HG03571 (cell line): ENCODE data around the gene NOVA2.

Source experiments
- ATAC-seq: cut with Tn5 transposase; IDR thresholded peaks from one replicate; pipeline ENCODE4 v1.9.1; 2021; ENCODE audit not compliant: unreplicated experiment

The NOVA2 gene, protein sequence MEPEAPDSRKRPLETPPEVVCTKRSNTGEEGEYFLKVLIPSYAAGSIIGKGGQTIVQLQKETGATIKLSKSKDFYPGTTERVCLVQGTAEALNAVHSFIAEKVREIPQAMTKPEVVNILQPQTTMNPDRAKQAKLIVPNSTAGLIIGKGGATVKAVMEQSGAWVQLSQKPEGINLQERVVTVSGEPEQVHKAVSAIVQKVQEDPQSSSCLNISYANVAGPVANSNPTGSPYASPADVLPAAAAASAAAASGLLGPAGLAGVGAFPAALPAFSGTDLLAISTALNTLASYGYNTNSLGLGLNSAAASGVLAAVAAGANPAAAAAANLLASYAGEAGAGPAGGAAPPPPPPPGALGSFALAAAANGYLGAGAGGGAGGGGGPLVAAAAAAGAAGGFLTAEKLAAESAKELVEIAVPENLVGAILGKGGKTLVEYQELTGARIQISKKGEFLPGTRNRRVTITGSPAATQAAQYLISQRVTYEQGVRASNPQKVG

DNA sequence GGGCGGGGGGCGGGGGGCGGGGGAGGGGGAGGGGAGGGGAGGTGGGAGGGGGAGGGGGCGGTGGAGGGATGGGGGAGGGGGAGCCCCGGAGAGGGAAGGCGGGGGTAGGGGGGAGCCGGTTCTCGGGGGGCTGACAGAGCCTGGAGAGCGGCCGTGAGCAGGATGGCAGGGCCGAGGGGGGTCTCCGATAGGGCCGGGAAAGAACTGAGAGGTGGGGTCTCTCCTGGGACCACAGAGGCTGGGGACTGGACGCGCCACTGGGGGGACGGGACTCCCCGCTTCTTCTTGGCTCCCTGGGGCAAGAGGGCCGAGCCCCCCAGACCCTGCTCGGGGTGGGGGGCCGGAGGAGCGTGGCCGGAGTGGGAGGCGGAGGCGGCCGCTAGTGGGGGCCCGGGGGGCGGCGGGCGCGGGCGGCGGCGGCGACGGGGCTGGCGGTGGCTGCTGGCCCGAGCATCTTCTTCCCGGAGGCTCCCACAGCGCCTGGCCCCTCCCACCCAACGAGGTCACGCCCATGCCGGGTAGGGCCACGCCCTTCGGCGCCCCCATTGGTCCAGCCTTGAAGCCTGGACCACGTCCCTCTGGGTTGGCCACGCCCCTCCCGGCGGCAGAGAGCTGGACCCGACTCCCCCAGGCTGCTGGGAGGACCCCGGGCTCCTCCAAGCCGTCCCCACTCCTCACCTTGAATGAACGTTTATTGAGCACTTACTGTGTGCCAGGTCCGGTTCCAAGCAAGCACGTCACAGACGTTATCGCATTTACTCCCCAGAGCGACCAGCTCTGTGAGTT lies at the start of gene NOVA2:
NOVA2 (minus strand) TSS at position 313 of the 786 bp plus-strand sequence. CDS start 514 bp downstream, outside the sequence.
- no peak for ATAC-seq

DNA sequence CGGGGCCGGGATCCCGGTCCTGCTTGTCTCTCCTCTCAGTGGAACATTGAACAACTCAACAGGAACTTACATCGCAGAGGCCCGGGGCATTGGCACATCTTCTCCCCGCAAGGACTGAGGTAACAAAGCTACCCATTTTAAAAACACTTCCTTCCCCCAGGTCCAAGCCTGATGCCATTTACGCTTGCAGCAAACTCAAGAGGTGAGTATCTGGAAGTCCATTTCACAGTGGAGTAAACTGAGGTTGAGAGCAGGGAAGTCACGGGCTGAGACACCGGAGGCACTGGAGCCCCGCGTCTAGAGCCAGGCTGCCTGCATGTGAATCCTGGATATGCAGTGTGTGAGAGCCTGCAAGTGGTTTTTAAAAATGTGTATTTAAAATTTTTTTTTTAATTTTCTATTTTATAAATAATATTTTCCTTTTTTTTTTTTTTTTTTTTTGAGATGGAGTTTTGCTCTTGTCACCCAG lies 49.7 kb upstream of the NOVA2 start:
- no peak for ATAC-seq

DNA sequence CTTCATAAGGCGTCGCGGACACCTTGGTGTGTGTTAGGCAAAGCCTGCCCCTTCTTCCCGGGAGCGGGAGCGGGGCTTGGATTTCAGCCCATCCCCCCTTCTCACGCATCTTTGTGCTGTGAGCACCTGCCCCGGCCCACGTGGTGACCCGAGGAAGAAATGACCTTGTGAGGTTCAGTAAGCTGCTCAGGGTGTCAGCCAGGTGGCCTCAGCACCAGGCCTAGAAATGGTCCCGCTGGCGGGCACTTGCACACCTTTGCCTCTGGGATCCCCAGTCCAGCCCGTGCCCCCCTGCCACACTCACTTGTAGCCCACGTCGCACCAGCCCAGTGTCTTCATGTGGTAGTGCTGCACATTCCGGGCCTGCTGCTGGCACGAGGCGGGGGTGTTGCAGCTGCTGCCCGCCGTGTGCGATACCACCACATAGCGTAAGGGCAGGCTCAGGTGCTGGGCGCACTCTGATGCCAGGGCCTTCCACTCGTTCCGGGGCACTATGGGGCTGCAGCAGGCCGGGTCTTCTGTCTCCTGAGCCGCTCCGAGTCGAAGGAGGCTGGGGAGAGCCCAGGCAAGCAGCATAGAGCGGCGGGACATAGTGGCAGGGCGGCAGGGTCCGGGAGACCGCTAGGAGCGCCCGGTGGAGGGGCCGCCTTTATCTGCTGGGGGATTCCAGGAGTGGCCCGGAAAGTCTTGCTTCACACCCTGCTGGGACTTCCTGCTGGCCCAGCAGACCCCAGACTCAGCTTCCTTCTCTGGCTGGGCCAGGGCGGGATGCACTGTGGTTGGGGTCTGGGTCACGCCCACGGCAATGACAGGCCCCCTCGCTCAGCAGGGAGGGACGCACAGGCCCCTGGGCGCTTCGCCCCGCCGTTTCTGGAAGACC lies 49.0 kb upstream of the NOVA2 start, which contains the start of gene PGLYRP1:
PGLYRP1 (minus strand) TSS at position 623 of the 880 bp plus-strand sequence; CDS start at position 591, 32 bp downstream.
- ATAC-seq = no peak

DNA sequence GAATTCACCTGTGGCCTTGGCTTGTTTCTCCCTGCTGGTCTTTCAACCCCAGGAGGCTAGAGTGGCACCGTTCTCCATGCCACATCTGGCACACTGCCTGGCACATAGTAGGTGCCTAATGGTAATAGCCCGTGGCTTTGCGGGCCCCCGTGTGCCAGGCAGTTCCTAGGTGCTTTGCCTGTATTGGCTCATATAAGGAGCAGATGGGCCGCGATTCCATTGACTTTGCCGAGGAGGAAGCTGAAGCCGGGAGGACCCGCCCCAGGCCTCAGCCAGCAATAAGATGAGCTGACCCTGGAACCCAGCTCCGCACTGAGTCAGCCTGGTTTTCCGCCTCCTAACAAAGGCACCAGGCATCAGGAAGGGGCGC lies 48.4 kb upstream of the NOVA2 start:
- ATAC-seq = no peak

DNA sequence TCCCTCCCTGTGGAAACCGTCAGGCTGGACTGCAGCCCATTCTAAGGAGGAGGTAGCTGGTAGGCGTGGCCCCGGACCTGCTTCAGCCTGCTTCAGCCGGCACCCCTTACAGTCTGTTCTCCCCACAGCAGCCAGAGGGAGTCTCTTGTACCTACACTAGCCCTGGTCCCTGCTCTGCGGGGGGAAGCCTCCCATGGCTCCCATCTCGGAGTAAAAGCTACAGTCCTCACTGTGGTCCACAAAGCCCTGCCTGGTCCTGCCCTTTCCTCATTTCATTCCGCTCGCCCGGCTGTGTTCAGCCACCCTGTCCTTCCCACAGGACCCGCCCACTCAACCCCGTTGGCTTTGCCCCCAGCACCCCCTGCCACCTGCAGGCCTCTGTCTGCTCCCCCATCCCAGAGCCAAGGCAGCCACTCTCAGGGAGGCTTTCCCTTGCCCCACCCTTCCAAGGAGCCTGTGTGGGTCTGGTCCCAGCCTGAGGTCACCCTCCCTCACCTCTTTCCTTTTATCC lies 47.9 kb upstream of the NOVA2 start:
- no peak for ATAC-seq

DNA sequence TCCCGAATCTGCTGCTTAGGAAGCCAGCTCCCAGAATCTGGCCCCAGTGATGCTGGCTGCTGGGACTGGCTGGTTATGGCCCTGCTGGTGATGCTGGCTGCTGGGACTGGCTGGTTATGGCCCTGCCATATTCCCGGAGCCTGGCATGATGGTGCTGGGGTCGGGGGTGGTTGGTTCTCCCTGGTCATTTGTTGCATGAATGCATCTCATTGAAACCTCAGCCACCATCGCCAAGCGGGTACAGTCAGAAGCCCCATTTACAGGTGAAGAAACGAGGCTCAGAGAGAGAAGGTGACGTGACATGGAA lies 47.1 kb upstream of the NOVA2 start:
- no peak for ATAC-seq

DNA sequence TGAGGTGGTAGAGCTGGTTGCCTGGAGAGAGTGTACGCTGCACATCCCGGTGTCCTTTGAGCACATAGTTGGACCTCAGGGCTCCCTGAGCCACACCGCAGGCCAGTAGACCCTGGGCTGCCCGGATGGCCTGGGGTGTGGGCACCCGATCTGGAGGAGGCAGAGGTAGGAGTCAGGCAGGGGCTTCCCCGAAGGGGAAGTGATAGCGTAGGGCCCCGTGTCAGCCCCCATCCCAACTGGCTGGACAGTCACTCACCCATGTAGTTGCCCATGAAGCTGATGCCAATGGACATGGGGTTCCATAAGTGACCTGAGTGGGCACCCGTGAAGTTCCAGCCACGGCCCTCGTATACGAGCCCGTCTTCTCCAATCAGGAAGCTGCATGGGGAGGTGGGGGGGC lies 45.6 kb upstream of the NOVA2 start:
- ATAC-seq = no peak

DNA sequence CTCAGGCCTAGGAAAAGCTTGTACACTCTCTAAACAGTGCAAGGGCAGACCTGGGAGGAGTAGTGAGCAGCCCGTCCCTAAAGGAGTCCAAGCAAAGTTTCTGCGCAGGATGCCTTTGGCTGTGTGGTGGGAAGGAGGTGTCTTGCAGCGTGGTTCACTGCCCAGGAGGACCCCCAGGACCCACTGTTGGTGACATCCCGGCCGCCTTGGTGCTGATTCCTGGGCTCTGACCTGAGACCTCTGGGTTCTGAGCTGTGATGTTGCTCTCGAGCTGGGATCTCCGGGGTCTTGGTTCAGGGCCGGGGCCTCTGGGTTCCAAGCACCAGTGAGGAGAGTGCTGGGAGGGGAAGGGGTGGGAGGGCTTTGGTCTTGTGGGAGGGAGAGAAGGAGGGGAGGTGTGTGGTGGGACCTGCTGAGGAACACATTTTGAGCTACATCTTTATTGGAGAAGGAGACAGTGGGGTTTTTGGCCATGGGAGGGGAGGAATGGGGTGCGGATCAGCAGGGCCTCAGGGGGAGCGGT lies 45.1 kb upstream of the NOVA2 start:
- ATAC-seq = no peak

DNA sequence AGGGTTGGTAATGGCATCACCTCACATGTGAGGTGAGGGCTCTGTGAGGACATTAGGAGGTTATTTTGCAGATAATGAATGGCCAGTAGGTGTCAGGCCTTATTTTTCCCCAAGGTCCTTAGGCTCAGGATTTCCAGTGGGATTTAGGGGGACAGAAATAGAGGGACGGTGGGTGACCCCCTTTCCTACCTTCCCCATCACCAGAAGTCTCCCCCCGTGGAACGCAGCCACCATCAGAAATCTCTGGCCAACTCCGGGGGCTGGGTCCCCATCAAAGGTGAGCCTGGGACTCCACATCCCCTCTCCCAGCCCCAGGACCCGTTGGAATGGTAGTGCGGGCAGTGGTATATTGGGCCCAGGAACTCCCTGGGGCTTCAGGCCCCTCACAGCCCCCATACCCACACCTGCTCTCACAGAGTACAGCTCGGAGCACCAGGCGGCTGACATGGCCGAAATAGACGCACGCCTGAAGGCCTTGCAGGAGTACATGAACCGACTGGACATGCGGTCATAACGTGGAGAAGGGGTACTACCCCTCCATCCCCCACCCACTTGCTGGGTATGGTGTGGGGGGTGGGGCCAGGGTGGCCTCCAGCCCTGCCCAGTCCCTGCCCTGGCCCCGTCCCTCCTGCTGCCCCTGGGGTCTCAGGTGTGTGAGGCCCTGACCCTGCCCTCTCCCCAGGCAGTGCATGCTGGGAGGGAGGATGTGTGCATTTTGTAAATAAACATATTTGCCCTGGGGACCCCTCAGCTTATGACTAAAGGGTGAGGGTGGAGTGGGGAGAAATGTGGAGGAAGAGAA lies 44.4 kb upstream of the NOVA2 start:
- ATAC-seq = no peak

DNA sequence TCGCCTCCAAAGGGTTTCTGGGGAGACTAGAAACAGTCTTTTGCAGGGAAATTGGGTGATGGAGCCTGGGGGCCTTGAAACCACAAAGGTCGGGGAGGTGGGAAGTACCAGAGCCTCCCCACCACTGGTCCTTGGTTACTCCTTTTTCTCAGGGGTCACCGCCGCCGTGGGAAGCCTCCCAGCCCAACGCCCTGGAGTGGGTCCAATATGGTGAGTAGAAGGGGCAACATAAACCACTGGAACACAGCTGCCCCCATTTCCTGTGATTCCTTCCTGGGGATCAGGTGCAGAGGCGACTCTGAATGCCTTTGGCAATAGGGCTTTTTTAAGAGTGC lies 43.4 kb upstream of the NOVA2 start:
- no peak for ATAC-seq

DNA sequence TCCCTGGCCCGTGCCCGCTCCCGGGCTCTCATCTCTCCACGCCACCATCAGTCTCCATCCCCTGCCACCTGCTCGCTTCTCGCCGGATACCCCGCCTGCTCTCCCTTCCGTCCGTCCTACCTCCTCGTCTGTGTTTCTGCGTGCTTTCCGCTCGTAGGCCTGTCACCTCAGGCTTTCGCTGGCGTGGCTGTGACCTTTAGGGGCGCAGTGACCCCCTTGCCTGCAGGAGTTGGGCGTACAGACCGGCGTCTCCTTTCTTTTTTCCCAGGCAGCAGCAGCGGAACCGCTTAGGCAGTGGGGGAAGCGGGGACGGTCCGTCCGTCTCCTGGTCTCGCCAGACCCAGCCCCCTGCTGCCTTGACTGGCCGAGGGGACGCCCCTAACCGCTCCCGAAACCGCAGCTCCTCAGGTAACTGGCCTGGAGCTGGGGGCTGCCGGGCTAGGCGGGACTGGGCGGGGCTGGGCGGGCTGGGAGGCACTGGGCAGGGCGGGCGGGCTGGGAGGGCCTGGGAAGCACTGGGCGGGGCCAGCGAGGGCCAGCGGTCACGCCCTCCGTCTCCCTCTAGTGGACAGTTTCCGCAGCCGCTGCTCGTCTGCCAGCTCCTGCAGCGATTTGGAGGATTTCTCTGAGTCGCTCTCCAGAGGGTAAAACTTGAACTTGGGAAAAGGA lies 42.9 kb upstream of the NOVA2 start:
- no peak for ATAC-seq

DNA sequence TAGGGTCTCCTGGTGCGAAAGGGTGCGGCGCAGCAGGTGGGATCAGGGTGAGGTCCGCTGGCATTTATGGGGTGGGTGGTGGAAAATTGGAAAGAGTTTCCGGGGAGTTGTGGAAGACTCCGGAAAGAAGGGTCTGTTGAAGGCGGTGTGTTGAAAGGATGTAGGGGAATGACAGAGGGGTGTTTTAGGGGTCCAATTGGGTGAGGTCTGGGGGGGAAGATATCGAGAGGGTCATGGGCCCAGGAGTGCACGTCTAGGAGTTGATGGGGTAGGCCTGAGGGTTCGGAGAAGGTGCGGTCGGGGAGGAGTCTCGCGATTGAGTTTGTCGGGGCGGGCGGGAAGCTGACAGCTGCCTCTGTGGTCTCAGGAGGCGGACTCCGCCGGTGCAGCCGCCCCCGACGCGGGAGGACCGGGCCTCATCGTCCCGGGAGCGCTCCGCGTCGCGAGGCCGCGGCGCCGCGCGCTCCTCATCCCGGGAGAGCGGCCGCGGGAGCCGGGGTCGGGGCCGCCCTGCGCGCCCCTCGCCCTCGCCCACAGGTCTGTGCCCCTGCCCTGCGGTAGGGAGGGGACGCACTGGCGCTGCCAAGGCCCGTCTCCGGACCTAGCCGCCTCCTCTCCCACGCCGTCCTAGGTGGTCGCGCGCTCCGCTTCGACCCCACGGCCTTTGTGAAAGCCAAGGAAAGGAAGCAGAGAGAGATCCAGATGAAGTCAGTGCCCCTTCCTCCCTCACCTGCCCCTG lies 42.2 kb upstream of the NOVA2 start:
- no peak for ATAC-seq

DNA sequence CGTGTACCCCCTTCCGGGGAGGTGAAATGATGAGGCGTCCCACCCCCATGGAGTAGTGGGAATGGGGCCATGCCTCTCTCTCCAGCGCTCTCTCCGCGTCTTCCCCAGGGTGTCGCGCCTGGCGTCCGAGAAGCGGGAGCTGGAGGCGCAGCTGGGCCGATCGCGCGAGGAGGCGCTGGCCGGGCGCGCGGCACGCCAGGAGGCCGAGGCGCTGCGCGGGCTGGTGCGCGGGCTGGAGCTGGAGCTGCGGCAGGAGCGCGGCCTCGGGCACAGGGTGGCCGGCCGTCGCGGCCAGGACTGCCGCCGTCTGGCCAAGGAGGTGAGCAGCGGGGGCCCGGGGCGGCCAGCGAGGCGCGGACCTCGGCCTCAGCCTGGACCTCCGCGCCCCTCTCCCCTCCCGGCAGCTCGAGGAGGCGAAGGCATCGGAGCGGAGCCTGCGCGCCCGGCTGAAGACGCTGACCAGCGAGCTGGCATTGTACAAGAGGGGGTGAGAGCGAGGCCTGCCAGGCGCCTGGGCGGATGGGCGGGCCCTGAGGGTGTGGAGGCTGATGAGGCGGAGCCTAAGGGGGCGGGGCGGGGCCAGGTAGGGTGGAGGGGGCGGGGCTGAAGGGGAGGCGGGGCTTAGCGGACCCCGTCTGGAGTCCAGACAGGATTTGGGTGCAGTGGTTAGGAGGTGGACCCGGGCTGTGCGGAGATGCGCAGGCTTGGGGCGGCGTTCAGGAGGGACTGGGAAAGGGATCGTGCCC lies 41.4 kb upstream of the NOVA2 start:
- no peak for ATAC-seq

DNA sequence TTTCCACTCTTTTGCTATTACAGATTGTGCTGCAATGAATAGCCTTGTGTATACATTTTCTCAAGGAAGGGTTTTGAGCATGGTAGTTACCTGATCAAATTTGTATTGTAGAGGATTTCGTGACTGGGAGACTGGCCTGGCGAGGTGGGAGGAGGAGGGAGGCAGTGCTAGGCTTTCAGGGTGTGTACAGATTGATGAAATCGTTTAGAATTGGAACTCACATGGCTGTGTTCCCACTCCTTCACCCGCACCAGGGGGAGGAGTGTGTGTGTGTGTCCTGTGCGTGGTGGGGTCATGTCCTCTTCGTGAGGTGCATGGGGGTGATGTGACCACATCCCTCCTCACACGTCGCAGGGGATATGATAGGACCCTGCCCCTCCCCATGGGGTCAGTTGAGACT lies 40.9 kb upstream of the NOVA2 start:
- ATAC-seq = no peak

DNA sequence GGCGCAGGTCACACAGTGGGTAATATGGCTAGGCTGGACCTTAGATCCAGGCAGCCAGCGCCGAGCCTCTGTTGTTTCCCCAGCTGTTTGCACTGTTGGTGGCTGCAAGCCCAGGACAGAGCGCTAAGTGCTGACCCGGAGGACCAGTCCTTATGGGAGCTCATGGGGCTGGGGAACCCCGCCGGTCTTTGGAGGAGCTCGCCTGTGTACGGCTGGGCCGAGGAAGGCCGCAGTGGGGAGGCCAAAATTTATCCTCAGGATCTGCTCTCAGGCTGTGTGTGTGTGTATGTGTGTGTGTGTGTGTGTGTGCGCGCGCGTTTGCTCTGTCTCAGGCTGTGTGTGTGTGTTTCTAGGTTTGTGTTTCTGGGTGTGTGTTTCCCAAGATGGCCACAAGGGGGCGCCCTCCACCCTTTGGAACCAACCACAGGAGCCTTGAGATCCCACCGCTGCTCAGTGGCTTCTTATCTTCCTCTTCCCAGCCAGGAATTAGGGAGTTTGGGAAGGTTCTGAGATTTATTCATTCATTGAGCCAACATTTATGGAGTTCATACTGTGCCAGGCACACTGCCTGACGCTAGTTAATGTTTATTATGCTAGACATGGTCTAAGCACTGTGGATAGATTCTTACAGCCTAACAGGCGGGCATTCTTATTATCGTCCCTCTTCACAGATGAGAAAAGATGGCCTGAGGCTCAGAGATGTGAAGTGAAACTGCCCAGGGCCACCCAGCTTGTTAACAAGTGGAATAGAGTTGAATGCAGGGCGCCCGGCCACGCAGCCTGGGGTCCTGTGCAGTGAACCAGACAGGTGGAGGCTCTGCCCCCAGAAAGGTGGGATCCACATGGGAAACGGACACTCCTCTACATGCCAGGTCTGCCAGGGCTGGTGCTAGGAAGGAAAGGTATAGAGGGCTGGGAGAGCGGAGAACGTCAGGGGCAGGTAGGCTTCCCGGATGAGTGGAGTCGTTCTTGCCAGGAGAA lies 36.2 kb upstream of the NOVA2 start:
- ATAC-seq = no peak

DNA sequence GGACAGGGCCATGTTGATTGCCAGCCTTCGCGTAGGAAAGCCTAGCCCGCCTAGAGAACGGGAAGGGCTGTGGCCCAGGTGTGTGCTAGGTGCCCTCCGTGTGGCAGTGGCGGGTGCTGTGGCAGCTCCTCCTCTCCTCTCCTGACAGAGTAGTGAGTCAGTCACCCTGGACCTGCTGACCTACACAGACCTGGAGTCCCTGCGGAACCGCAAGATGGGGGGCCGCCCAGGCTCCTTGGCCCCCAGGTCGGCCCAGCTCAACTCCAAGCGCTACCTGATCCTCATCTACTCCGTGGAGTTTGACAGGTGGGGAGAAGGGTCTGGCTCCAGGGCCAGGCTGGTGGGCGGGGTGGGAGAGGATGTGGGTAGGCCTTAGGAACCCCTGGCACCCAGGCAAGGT lies 32.7 kb upstream of the NOVA2 start:
- ATAC-seq = no peak
